HG02884 (cell line): ENCODE data around the gene UNK.

ENCODE experiments used
- ATAC-seq: cut with Tn5 transposase; IDR thresholded peaks from one replicate; pipeline ENCODE4 v1.9.1; 2021; ENCODE audit warnings: mild to moderate bottlenecking, moderate library complexity; ENCODE audit not compliant: unreplicated experiment

The UNK gene, protein sequence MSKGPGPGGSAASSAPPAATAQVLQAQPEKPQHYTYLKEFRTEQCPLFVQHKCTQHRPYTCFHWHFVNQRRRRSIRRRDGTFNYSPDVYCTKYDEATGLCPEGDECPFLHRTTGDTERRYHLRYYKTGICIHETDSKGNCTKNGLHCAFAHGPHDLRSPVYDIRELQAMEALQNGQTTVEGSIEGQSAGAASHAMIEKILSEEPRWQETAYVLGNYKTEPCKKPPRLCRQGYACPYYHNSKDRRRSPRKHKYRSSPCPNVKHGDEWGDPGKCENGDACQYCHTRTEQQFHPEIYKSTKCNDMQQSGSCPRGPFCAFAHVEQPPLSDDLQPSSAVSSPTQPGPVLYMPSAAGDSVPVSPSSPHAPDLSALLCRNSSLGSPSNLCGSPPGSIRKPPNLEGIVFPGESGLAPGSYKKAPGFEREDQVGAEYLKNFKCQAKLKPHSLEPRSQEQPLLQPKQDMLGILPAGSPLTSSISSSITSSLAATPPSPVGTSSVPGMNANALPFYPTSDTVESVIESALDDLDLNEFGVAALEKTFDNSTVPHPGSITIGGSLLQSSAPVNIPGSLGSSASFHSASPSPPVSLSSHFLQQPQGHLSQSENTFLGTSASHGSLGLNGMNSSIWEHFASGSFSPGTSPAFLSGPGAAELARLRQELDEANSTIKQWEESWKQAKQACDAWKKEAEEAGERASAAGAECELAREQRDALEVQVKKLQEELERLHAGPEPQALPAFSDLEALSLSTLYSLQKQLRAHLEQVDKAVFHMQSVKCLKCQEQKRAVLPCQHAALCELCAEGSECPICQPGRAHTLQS

DNA sequence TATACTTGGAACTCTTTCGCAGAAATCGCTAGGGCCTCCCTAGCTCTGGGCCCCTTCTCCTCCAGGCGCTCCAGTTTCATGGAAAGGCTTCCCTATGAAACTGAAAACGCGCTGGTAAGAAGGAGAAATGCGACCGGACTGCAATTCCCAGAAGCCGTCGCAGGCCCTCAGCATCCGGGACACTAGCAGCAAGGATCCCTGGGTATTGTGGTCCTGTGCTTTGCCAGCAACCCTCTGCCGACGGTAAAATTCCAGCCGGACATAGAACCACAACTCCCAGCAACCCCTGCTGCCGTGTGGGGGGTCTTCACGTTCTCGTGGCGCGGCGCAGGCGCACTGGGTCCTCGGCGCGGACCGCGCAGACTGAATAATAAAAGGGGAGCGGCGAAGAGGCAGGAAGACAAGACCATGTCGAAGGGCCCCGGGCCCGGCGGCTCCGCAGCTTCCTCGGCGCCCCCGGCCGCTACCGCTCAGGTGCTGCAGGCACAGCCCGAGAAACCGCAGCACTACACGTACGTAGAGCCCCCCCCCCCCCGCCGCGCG is at the start of gene UNK:
Gene UNK, plus strand, starts transcription at position 334 of the 543 bp plus-strand sequence. Its CDS starts 75 bp downstream, at position 409.
- ATAC-seq: peak; percentile 48

DNA sequence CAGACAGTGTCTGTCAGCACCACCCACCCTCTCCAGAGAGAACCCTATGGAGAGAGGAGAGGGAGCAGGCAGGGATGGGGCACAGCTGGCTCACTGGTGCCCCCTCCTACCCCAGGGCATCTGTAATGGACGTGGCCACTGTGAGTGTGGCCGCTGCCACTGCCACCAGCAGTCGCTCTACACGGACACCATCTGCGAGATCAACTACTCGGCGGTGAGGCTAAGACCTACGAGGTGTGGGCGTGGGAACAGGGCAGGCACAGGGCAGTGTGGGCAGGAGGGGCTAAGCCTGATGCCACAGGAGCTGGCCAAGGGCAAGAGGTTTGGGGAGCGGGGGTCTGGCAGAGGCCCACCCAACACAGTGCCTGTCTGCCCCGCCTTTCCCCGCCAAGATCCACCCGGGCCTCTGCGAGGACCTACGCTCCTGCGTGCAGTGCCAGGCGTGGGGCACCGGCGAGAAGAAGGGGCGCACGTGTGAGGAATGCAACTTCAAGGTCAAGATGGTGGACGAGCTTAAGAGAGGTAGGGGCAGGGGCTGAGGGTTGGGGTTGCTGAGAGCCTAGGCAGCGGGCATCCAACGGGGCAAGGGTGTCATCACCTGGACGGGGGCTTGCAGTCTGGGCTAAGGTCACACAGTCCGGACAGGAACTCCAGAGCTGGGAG is 48.3 kb upstream of the UNK start:
- no peak for ATAC-seq

DNA sequence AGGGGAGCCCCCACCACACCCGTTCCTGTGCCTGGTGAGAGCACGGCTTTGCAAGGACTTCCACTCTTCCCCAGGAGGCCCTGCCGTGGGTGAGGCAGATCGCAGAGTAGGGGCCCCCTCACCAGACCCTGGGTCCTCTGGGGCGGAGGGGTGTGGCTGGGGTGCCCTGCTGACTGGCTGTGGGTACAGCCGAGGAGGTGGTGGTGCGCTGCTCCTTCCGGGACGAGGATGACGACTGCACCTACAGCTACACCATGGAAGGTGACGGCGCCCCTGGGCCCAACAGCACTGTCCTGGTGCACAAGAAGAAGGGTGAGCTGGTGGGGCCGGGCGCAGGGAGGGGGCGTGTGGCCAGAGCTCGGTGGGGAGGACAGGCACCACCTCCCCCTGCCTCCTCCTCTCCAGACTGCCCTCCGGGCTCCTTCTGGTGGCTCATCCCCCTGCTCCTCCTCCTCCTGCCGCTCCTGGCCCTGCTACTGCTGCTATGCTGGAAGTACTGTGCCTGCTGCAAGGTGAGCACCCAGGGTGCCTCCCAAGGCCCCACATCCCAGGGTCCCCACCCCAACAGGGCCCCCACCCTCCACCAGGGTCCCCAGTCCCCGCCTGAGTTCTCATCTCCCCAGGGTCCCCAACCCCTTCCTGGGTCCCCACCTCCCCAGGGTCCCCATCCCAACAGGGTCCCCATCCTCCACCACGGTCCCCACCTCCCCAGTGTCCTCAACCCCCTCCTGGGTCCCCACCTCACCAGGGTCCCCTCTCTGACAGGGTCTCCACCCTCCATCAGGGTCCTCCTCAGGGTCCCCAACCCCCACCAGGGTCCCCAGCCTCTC is 47.3 kb upstream of the UNK start:
- ATAC-seq: no peak

DNA sequence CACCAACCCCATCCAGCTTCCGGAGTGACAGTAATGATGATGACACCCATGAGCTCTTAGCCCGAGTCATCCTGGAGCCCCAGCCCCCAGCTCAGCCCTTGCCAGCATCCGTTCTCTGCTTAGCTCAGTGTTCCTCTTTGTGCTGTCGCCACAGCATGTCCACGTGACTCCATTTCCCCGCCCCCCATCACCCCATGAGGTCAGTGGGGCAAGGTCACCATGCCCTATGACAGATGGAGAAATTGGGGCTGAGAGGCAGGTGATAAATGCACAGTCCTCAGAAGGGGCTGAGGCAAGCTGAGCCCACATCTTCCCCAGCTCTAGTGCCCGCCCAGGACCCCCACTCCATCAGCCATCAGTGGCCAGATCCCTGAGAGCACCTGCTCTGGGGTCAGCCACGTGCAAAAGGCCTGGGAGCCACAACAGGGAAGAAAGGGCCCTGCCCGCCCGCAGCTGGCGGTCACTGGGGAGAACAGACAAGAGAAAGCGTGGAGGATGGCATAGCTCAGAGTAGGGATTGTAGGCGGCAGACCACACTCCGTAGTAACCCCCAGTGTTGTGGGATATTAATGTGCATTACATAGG is 46.3 kb upstream of the UNK start:
- ATAC-seq: no peak

DNA sequence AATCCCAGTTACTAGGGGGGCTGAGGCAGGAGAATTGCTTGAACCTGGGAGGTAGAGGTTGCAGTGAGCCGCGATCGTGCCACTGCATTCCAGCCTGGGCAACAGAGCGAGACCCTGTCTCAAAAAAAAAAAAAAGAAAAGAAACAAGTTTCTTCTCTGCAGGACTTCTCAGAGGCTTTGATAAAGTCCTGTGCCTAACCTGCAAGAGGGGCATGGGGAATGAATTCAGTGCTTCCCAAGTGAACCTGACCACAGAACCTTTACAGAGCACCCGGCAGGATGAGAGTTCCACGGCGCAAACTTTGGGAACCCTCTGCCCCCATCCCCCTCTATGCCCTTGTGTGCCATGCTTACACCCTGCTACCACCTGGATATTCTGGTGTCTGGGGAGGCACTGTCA is 45.4 kb upstream of the UNK start:
- no peak for ATAC-seq

DNA sequence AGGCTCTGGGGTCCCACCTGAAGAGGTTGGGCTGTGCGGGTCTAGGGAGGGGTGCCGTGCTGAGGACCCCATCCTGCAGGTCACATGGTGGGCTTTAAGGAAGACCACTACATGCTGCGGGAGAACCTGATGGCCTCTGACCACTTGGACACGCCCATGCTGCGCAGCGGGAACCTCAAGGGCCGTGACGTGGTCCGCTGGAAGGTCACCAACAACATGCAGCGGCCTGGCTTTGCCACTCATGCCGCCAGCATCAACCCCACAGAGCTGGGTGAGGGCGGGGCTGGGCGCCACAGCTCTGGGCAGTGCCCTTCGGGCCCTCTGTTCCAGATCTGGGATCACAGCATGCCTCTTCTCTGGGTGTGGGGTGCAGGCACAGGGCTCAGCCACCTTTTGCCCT is 44.8 kb upstream of the UNK start:
- no peak for ATAC-seq

DNA sequence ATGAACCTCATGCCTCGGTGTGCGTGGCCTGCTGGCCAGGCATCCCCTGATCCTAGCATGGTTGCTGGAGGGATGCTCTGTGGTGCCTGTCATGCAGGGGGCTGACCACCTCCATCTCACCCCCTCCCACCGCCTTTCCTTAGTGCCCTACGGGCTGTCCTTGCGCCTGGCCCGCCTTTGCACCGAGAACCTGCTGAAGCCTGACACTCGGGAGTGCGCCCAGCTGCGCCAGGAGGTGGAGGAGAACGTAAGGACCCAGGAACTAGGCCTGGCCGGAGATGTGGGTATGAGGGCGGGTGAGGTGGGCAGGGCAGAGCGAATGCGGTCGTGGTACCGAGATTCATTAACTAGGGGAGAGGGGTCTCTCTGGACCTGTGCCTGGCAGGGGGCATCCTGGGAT is 44.4 kb upstream of the UNK start:
- ATAC-seq: no peak

DNA sequence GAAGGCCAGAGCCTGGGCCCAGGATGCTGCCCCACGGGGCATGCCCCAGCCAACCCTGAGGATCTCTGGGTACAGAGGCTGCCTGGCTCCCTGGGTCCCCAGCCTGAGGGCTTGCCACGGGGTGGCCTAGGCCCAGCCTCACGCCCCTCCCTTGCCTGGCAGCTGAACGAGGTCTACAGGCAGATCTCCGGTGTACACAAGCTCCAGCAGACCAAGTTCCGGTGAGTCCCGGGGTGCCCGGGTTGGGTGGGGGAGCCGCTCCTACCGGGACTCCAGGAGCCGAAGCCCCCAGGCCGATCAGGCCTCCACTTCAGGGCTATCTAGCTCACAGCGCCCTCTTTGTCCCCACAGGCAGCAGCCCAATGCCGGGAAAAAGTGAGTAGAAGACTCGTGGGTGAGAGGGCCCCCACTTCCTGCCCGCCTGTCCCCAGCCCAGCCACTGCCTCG is 44.0 kb upstream of the UNK start:
- no peak for ATAC-seq

DNA sequence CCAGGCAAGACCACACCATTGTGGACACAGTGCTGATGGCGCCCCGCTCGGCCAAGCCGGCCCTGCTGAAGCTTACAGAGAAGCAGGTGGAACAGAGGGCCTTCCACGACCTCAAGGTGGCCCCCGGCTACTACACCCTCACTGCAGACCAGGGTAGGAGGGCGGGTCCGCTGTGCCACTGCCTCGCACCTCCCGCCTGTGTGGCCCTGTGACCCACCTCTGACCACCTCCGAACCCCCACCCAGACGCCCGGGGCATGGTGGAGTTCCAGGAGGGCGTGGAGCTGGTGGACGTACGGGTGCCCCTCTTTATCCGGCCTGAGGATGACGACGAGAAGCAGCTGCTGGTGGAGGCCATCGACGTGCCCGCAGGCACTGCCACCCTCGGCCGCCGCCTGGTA is 42.3 kb upstream of the UNK start:
- no peak for ATAC-seq

DNA sequence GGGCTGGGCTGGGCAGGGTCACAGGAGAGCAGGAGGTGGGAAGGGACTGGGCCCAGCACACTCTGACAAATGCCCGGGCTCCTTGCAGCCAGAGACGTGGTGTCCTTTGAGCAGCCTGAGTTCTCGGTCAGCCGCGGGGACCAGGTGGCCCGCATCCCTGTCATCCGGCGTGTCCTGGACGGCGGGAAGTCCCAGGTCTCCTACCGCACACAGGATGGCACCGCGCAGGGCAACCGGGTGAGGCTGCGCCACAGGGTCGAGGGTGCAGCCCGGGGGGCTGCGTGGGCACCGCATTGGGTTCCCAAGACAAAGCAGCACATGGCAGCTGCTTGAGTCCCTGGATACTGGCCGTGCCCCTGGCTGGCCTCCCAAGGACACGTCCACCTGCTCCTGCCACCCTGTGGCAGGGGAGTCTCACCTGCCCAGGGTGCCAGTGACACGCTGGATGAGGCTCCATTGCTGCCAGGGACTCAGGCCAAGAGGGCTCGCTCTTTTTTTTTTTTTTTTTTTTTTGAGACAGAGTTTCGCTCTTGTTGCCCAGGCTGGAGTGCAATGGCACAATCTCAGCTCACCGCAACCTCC is 40.9 kb upstream of the UNK start:
- no peak for ATAC-seq

DNA sequence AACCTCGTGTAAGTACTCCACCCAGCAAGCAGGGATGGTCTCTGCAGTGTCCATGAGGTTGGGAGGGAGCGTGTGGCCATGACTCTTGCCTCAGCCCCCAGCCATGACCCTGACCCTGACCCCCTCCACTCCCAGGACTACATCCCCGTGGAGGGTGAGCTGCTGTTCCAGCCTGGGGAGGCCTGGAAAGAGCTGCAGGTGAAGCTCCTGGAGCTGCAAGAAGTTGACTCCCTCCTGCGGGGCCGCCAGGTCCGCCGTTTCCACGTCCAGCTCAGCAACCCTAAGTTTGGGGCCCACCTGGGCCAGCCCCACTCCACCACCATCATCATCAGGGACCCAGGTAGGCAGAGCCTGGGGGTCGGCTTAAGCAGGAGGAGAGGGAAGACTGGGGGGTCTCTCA is 35.9 kb upstream of the UNK start:
- ATAC-seq: no peak

DNA sequence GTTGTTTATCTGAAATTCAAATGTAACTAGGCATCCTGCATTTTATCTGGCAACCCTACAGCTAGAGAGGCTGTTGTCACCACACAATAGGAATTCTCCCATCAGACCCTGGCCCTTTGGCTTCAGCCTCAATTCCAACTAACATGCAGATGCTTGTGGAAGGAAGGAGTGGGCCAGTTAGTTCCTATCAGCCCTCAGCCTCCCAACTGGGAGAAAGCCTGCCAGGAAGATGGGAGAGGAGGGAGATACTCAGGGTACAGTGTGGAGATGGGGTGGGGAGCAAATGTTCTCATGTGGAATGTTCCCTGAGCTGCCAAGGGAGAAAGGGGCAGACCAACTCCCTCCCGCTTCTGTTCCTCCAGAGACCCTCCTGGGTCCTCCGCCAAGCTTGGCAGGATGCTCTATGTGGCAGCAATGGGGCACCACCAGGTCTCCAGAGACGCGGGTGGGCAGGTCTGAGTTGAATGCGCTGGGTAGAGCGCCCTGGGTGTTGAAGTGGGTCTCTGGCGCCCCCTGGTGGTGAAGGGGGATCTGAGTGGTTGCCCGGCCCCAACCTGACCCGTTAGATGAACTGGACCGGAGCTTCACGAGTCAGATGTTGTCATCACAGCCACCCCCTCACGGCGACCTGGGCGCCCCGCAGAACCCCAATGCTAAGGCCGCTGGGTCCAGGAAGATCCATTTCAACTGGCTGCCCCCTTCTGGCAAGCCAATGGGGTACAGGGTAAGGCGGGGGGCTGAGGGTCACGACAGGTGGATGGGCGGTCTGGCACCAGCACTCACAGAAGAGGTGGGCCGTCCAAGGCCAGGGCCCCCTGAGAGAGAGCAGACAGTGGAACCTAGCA is 34.8 kb upstream of the UNK start:
- no peak for ATAC-seq

DNA sequence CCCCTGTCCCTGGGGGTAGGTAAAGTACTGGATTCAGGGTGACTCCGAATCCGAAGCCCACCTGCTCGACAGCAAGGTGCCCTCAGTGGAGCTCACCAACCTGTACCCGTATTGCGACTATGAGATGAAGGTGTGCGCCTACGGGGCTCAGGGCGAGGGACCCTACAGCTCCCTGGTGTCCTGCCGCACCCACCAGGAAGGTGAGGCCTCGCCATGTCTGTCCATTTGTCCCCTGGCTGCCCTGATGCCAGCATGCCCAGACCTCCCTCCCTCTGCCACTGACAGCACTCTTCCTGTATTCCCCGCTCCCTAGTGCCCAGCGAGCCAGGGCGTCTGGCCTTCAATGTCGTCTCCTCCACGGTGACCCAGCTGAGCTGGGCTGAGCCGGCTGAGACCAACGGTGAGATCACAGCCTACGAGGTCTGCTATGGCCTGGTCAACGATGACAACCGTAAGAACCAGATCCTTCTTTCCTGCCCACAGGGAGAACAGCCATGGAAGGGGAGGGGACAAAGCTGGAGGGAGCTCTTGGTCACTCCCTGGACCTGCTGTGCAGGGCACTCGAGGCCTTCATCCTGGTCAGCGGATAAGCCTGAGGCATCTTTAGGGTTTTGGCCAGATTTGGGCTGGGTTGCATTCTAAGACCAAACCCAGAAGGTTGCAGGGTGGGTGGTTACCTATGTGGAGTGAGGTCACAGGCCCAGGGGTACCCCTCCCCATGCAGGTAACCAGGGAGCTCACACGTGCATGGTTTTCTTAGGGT is 33.8 kb upstream of the UNK start:
- no peak for ATAC-seq

DNA sequence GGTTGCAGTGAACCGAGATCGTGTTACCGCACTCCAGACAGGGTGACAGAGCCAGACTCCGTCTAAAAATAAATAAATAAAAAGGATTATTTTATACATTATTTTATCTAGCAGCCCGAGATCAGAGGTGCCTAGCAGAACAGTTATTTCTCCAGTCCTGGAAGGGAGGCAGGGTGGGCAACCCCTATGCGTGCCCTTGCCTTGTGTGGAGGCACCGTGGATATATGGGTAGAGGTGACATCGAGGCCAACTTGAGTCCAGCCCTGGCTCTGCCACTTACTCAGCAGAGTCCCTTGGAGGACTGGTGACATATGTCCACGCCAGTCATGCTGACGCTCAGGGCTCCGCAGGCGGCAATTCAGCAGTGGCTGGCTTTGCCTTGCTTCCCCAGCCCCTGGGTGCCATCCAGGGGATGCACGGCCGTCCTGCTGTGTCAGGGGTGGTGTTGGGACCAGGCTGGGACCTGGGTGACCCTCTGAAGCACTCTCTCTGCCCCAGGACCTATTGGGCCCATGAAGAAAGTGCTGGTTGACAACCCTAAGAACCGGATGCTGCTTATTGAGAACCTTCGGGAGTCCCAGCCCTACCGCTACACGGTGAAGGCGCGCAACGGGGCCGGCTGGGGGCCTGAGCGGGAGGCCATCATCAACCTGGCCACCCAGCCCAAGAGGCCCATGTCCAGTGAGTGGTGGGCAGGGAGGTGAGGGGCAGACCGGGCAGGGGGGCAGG is 32.8 kb upstream of the UNK start:
- no peak for ATAC-seq

DNA sequence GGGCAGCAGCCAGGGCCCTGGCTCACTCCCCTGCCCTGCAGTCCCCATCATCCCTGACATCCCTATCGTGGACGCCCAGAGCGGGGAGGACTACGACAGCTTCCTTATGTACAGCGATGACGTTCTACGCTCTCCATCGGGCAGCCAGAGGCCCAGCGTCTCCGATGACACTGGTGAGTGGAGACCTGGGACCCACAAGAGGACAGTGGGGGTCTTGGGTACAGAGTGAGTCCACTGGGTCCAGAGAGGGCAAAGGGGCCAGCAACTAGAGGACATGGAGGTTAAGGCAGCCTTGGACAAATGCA is 32.2 kb upstream of the UNK start:
- no peak for ATAC-seq

DNA sequence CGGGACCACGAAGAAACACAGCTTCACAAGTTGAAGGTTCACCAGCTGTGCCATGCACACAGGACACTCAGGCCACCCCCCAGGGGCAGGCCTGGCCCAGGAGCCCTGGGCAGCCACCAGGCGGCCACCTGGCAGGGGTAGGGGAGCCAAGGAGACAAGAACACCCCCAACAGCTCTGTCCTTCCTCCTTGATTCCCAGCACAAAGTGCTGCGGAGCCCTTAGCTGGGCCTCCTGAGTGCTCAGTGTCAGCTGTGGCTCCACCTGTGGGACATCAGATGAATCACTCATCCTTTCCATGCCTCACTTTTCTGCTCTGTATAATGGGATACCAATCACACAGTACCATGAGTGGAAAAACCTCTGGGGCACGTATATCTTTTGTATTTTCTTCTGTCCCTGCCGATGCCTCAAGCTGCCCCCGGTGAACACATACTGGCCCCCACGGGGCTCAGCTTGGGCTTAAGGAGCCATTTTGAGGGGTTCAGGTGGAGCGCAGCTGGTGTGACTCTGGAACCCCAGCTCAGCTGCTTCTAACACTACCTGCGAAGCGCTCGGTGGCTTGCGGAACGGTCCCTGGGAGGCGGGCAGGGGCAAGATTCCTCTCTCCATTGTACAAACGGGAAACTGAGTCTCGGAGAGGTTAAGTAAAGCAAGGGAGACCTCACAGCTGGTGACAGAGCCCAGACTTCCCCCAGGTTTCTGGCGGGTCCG is 31.6 kb upstream of the UNK start:
- no peak for ATAC-seq
